Activated T-cell treated with anti-CD3 and anti-CD28 coated beads for 48 hours (primary cell): Measurements from ENCODE around the gene MGAT5.
"Not testable (repeated sequence)": the region's sequence is repeated elsewhere in the genome, so short reads cannot be mapped to it uniquely, and the experiment has no call there.

Experiments
- DNase-seq: peaks from one replicate; pipeline ENCODE4 v3.0.0-alpha.2; 2020; ENCODE audit warnings: low read depth

MGAT5 gene

DNA sequence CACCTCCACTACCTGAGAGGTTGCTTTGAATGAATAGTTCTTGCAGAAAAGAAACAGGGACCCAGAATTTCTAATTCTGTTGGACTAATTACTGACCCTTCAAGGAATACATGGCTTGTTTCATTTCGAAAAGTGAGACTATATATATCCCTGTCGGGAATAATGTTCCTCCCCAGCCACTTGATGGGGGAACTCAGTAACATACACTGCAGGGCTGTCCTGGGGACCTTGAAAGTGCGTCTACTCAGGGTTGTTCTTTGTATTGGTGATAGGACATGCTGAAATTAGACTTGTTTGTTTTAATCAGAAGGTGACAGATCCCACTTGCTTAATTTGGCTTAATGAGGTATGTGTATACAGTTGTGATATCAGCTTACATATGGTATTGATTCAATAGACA is 25.5 kb downstream of the MGAT5 start:
- no peak for DNase-seq

GRCh38 chr2:134280231-134280630 is 26.4 kb downstream of the MGAT5 start:
- no peak for DNase-seq

GRCh38 chr2:134280726-134281125 is 26.9 kb downstream of the MGAT5 start:
- no peak for DNase-seq

DNA sequence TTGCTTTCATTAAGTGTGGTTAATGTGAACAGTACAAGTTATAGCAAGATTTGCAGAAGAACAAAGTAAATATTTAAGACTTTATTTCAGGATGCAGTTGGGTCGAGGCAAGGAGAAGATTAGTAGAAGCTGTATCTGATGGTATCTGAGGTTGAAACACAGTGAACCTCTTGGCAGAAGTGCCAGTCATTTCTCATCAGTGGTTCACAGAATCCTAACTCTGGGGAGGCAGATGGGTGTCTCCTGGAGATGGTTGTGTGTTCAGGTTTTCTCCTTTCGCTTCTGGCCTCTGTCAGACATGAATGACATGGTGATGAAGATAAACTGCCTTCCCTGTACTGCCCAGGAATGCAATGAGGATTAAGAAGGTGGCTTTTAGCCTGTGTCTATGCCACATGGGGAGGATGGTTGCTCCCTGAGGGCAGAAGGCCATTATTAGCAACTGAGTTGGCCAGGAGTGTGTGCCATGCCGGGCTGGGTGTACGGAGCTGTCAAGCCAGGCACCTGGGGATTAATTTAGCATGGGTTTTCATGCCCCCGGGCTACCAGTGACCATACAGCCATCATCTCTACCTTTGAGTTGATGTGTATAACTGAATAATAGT is 28.0 kb downstream of the MGAT5 start:
- DNase-seq: no peak

GRCh38 chr2:134282629-134283400 is 28.9 kb downstream of the MGAT5 start:
- DNase-seq: peak; percentile 40

GRCh38 chr2:134283661-134284060 is 29.8 kb downstream of the MGAT5 start:
- DNase-seq: no peak

DNA sequence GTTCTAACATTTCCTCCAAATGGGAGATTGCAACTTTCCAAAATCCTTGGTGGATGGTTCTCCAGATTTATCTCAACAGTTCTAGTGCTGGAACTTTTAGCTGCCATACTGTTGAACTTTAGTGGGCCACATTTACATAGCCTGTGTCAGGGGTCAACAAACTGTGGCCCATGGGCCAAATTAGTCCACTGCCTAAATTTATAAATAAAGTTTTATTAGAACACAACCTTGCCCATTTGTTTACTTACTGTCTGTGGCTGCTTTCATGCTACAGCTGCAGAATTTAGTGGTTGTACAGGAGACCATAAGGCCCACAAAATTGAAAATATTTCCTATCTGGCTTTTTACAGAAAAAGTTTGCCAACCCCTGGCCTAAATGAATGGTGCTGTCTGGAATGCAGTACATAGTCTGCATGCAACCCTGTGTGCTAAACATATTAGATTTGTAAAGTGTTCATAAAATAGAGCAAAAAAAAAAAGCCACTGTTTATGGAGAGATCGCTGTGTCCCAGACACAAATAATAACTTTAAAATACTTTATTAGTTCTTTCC is 30.3 kb downstream of the MGAT5 start:
- no peak for DNase-seq

DNA sequence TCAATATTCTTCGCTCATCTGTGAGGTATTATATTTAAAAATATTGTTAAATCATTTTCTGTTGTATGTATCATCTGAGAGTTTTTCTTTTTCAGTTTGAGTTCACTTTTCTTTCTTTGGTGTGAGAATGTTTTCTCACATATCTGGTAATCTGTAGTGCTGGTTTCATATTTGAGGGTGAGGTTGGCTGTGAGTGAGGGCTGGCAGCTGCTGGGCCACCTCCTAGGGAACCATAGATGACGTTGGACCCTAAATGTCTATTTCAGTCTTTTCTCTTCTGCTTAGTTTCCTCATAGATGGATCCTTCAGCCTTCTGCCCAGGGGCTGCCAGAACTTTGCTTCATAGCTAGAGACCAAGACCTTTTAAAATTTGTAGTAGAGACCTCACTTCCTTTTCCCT is 33.5 kb downstream of the MGAT5 start:
- DNase-seq: no peak

- no peak for DNase-seq
These were observed 34.9 kb downstream of the MGAT5 start for GRCh38 chr2:134288814-134289213.

DNA sequence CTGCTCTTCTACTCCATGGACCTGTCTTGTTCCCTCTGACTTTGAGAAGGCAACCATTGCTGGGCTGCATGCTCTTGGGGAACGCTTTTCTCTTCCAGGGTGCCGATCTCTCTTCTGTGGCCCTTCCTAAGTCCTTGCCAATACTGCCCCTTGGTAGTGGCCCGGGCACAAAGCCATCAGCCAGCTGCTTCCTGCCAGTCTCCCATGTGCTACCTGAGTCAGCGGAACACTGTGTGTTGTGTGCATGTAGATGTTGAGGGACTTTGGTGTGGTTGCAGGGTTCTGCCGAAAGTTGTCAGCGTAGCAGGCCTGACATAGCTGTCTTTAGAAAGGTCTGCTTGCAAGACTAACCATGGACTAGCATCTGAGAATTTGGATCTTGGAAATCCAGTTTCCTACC is 35.4 kb downstream of the MGAT5 start:
- DNase-seq: no peak

DNA sequence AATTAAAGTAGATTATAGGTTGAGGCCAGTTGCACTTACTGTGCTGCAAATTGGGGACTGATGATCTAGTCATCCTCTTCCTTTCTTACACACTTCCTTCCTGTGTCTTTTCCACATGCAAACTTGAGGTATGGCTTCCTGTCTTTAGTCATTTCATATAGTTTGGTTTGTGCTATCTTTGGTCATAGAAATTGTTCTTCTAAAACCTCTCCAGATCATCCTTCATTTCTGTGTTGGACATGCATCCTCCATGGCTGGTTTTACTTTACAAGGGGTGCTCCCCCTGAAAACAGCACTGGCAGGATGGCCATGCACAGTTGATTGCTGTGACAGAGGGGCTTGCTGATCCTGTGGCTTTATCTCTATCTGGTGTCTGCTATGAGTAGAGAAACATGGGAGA is 36.5 kb downstream of the MGAT5 start:
- no peak for DNase-seq

- DNase-seq: no peak
These were observed 38.6 kb downstream of the MGAT5 start for GRCh38 chr2:134292514-134292913.

- no peak for DNase-seq
These were observed 40.1 kb downstream of the MGAT5 start for GRCh38 chr2:134293719-134294537.

DNA sequence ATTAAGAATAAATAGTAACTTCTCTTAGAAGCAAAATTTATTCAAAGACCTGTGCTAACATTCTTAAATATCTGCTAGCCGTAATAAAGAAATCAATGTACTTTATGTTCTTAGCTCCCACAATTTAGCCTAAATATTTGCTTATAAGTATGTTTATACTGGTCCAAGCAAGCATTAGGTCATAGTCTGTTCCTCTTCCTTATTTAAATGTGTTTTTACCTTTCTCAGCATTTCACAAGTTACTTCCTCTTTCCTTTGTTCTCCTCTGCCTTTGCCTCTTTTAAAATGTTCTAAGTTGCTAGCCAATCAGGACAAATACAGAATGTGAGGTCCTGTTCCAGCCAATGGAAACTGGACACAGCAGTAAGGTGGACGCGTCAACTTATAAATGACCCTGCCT is 40.7 kb downstream of the MGAT5 start:
- not testable (repeated sequence) for DNase-seq

DNA sequence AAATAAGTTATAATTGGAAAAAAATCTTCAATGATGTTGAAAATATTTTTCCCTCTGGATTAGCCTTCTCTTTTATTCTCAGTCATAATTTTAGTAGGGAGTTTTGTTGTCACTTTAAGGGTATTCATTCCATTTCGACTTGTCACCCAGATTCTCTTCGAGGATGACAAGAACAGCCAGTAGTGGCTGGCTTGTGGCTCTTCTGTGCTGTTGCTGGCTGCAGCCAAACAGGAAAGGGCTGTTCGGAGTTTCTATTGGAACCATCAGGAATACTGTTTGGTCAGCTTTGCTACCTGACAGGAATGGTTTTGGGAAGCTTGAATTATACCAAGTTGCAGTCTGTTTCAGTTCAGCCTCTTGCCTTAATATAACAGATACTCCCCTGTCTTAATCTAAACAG is 41.6 kb downstream of the MGAT5 start:
- no peak for DNase-seq

GRCh38 chr2:134296301-134296700 is 42.4 kb downstream of the MGAT5 start:
- no peak for DNase-seq

DNA sequence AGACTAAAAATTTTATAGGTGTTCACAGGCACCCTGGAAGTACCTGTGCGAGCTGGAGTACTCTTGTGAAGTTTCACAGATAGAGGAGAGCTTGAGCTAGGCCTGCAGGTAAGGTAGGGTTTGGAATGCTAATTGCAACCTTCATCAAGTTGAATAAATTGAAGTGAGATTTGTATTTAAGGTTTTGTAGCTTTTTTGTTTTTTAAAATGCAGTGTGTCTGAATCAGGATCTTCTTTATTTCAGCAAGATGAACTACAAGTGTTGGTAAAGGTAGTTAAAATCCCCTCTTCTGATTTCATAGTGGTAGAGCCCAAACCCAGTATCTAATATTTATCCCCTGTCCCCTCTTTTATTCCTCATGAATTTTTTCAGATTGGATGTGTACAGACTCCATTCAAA is 45.5 kb downstream of the MGAT5 start:
- DNase-seq: no peak

DNA sequence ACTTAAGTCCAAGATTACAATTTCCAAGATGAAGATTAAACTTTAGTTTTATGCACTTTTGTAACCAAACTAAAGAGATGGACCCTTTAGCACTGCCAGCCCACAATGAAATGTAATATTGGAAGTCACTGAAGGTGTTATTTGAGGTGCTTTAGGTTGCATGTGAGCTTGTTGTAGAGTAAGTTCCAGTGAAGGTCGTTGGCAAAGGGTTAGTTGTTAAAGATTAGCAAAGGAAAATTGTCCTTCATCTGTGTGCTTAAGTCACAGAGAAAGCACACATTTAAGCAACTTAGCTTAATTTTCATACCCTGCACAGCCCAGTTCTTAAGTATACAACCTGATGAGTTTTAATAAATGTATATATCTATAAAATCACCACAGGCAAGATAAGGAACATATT is 46.7 kb downstream of the MGAT5 start:
- DNase-seq: no peak

GRCh38 chr2:134301099-134301927 is 47.4 kb downstream of the MGAT5 start:
- no peak for DNase-seq

GRCh38 chr2:134301928-134302260 is 48.0 kb downstream of the MGAT5 start:
- no peak for DNase-seq

- no peak for DNase-seq
These were observed 50.7 kb downstream of the MGAT5 start for GRCh38 chr2:134304394-134305108.
